AG04450 (cell line): ENCODE data around the gene FOXA3. TPM values are rescaled to one million over a fixed set of nuclear protein-coding genes. Genes with fewer than 3 reads are reported as not detected.

ENCODE experiments used
- CTCF ChIA-PET: fragments of 300-600, 350-600 bp; formaldehyde crosslinking; extraction: SDS; loops from one replicate; lab custom pipeline; 2022; ENCODE audit warnings: antibody characterized with exemption, inconsistent platforms; lab: Charles Lee
- POLR2A ChIA-PET: fragments of 350-600 bp; formaldehyde crosslinking; extraction: SDS; loops from one replicate; lab custom pipeline; 2021; ENCODE audit warnings: antibody characterized with exemption, inconsistent platforms; lab: Yijun Ruan, JAX
- DNase-seq: peaks from one replicate; pipeline ENCODE4 v3.0.0-alpha.2; 2011; ENCODE audit warnings: low read depth, low spot score
- H3K27ac ChIP-seq: one replicate; pipeline ENCODE4 v1.5.1; 2012; ENCODE audit warnings: low read depth, low read length, control low read depth
- H3K27me3 ChIP-seq: one replicate; pipeline ENCODE4 v1.6.0; 2012; ENCODE audit warnings: low read length; ENCODE audit not compliant: control insufficient read depth, insufficient read depth
- H3K4me3 ChIP-seq: 2 replicates; pipeline ENCODE4 v1.5.1; 2011; ENCODE audit warnings: mild to moderate bottlenecking, low read depth, low read length, control low read depth
- H3K9me3 ChIP-seq: 2 replicates; pipeline ENCODE4 v1.5.1; 2012; ENCODE audit warnings: low read length; ENCODE audit not compliant: control insufficient read depth, insufficient read depth
- CTCF ChIP-seq: IDR thresholded peaks from 2 replicates; pipeline ENCODE4 v1.5.1; 2011; ENCODE audit warnings: low read depth, low read length, control low read depth, inconsistent platforms
- polyA plus RNA-seq: library from polyadenylated mRNA; depleted of rRNA; stranded (reverse); fragments of >200 nt; gene quantifications from 2 replicates; pipeline ENCODE4 v1.2.3, GENCODE V29; 2011

FOXA3 gene
- polyA plus RNA-seq, 1 experiment, result not detected

GRCh38 chr19:45854167-45854778, 9.9 kb upstream of the FOXA3 start:
- CTCF ChIA-PET, result interaction anchor here (0.6 to 2.1 kb wide), 2 partner anchors 37 to 38 kb away, joined by 4 to 12 read pairs; no protein-coding TSS in a partner anchor
- DNase-seq, result no peak
- POLR2A ChIA-PET, result interaction anchor here (1.4 kb wide), 1 partner anchor 9 kb away, joined by 4 read pairs; the partner anchor contains the start of gene SYMPK
- Histone ChIP-seq H3K4me3 (no peak overlapping the region), H3K27ac (no peak overlapping the region), H3K9me3 (no peaks in the 10 kb centered on the region), H3K27me3 (no peaks in the 10 kb centered on the region)
- TF ChIP-seq CTCF, result no peak

- CTCF ChIA-PET, result interaction anchor here (1.1 kb wide), 1 partner anchor 44 kb away, joined by 6 read pairs; no protein-coding TSS in a partner anchor
- DNase-seq, result no peak
- Histone ChIP-seq H3K27ac (no peak overlapping the region), H3K9me3 (peaks cover 4% of the 10 kb centered on the region; the same call in 1 of the 2 replicates), H3K27me3 (peaks cover 22% of the 10 kb centered on the region), H3K4me3 (no peak overlapping the region)
- POLR2A ChIA-PET, result no interaction called here
- TF ChIP-seq CTCF, result no peak
Measured at GRCh38 chr19:45860359-45861259, 3.5 kb upstream of the FOXA3 start.

GRCh38 chr19:45862271-45862563, 1.9 kb upstream of the FOXA3 start:
- Histone ChIP-seq H3K27ac (peak overlapping the region; percentile 95), H3K4me3 (peak overlapping the region; percentile 96), H3K9me3 (peaks cover 4% of the 10 kb centered on the region; the same call in 1 of the 2 replicates), H3K27me3 (peaks cover 37% of the 10 kb centered on the region)
- POLR2A ChIA-PET, result interaction anchor here (0.7 to 1.3 kb wide), 3 partner anchors 9 to 244 kb away, joined by 4 to 6 read pairs (median 4); no protein-coding TSS in a partner anchor
- CTCF ChIA-PET, result no interaction called here
- DNase-seq, result no peak
- no peak for TF ChIP-seq CTCF

DNA sequence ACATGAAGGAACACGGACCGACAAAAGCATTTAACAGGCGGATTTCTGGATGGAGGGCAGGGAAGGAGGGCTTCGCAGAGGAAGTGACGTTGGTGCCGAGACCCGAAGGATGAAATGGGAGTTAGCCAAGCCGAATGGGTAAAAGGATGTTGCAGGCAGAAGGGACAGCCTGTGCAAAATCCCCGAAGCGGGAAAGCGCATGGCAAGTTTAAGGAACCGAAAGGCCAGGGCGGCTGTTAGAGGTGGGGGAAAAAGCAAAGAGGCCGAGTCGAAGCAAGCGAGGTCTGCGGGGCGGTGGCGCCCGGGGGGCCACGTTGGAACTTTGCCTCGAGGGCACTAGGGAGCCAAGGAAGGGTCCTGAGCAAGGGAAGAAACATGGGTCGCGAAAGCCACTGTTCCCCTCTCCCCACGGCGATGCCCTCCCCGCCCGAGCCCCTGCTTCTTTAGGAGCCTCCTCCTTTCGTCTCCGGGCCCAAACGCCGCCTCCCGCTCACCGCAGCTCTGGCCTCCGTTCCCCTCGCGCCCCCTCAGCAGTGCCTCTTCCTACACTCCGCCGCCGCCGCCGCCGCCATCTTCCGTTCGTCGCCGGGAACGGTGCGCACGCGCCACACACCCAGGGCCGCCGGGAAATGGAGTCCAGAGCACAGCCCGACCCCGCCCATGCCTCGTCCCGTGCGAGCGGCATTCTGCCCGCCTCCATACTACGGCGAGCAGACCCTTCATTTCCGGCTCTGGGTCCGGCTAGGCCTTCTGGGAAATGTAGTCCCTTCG, 1.4 kb upstream of the FOXA3 start, which contains the start of gene SYMPK:
Gene SYMPK (minus strand): TSS at position 584 of the 771 bp plus-strand sequence. CDS start 8,652 bp downstream, outside the sequence.
- POLR2A ChIA-PET, result interaction anchor here (0.6 to 1.3 kb wide), 13 partner anchors 9 to 148 kb away, joined by 3 to 8 read pairs (median 4); partner anchors contain the start of genes CCDC61, DMPK, IRF2BP1 and MYPOP
- peaks cover 38% of the 10 kb centered on the region for H3K27me3 ChIP-seq
- peak; percentile 93 for DNase-seq
- peaks cover 4% of the 10 kb centered on the region; the same call in 1 of the 2 replicates for H3K9me3 ChIP-seq
- TF ChIP-seq CTCF, result no peak
- peak within 1 kb of the TSS; percentile 95 for H3K27ac ChIP-seq
- CTCF ChIA-PET, result interaction anchor here (1.3 to 4.2 kb wide), 5 partner anchors 17 to 214 kb away, joined by 4 to 22 read pairs (median 7); no protein-coding TSS in a partner anchor
- peak within 1 kb of the TSS; percentile 96 for H3K4me3 ChIP-seq
